PC-9 (cell line): Measurements from ENCODE around the gene CAST.

Source experiments
- EZH2 ChIP-seq: fragments of 200-600 bp; sonication (generic); IDR thresholded peaks from 2 replicates; pipeline ENCODE4 v1.8.0; 2017; ENCODE audit warnings: antibody characterized with exemption, low read depth
- TF ChIP-seq, protein P1 (sequence below): fragments of 200-600 bp; sonication (generic); conservative IDR thresholded peaks from 2 replicates; pipeline ENCODE4 v1.6.1; 2017; ENCODE audit warnings: mixed run types, antibody characterized with exemption, mild to moderate bottlenecking, moderate library complexity

DNA sequence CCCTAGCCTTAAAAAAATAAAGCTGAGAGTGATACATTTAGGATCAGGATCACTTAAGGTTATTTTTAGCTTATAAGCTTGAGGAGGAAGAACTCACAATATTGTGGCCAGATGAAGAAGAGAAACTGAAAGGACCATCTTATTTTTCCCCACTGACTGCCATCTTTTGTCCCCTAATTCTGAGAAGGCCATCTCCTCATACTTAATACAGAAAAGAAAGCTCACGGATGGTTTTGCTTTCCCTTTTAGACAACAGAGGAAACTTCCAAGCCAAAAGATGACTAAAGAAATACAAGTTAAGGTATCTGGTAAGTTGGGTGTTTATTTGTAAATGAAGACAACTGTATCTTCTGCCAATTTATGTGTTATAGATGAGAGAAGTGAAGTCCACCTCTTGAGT is 109.2 kb downstream of the CAST start:
- TF ChIP-seq, protein P1, sequence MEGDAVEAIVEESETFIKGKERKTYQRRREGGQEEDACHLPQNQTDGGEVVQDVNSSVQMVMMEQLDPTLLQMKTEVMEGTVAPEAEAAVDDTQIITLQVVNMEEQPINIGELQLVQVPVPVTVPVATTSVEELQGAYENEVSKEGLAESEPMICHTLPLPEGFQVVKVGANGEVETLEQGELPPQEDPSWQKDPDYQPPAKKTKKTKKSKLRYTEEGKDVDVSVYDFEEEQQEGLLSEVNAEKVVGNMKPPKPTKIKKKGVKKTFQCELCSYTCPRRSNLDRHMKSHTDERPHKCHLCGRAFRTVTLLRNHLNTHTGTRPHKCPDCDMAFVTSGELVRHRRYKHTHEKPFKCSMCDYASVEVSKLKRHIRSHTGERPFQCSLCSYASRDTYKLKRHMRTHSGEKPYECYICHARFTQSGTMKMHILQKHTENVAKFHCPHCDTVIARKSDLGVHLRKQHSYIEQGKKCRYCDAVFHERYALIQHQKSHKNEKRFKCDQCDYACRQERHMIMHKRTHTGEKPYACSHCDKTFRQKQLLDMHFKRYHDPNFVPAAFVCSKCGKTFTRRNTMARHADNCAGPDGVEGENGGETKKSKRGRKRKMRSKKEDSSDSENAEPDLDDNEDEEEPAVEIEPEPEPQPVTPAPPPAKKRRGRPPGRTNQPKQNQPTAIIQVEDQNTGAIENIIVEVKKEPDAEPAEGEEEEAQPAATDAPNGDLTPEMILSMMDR = no peak
- no peak for TF ChIP-seq EZH2
